Thoracic aorta (tissue), 2 donors: ENCODE results near the gene TNKS1BP1. TPM values are rescaled to one million over a fixed set of nuclear protein-coding genes. Genes with fewer than 3 reads are reported as not detected.

Source experiments
- ATAC-seq: fragments of 150-250 bp; one replicate; pipeline ENCODE4 v1.8.0; 2017; ENCODE audit warnings: low read depth; ENCODE audit not compliant: insufficient number of reproducible peaks, low FRiP score
- DNase-seq: peaks from one replicate; pipeline ENCODE4 v3.0.0-alpha.2; 2020; ENCODE audit warnings: low spot score
- H3K27ac ChIP-seq, 2 donors: fragments of 200-600 bp; sonication (generic); 1 replicate in 1 of 2; 2 replicates in 1 of 2; pipeline ENCODE4 v1.5.1; 2016; ENCODE audit warnings: mild to moderate bottlenecking in 2 of 2, moderate library complexity in 2 of 2
- H3K27me3 ChIP-seq: fragments of 200-600 bp; sonication (generic); replicated peaks from 2 replicates; pipeline ENCODE4 v1.6.0; 2016; ENCODE audit warnings: mild to moderate bottlenecking; ENCODE audit not compliant: insufficient read depth
- H3K36me3 ChIP-seq: fragments of 200-600 bp; sonication (generic); one replicate; pipeline ENCODE4 v1.5.1; 2016
- H3K4me1 ChIP-seq, 2 donors: fragments of 200-600 bp; sonication (generic); 1 replicate in 1 of 2; 2 replicates in 1 of 2; pipeline versions ENCODE4 v1.5.1 to v1.6.0; 2016; ENCODE audit warnings: low read depth in 2 of 2, mild to moderate bottlenecking in 1 of 2; ENCODE audit not compliant: control insufficient read depth in 1 of 2
- H3K4me3 ChIP-seq: fragments of 200-600 bp; sonication (generic); 2 replicates; pipeline ENCODE4 v1.5.1; 2016; ENCODE audit warnings: mild to moderate bottlenecking
- H3K9me3 ChIP-seq: fragments of 200-600 bp; sonication (generic); 2 replicates; pipeline ENCODE4 v1.5.1; 2016
- total RNA-seq, 2 donors: library from RNA; depleted of rRNA; stranded (reverse); fragments of >200 nt; gene quantifications; one replicate each; pipeline versions ENCODE4 v1.1.0 to v1.2.3, GENCODE V29; 2016
- TF ChIP-seq, protein P1 (sequence below): fragments of 200-600 bp; sonication (generic); IDR thresholded peaks from one replicate; pipeline ENCODE4 v1.5.1; 2019; ENCODE audit warnings: antibody characterized with exemption

The TNKS1BP1 gene
- total RNA-seq, 2 donors from 2014 or later: 105 to 153 TPM

DNA sequence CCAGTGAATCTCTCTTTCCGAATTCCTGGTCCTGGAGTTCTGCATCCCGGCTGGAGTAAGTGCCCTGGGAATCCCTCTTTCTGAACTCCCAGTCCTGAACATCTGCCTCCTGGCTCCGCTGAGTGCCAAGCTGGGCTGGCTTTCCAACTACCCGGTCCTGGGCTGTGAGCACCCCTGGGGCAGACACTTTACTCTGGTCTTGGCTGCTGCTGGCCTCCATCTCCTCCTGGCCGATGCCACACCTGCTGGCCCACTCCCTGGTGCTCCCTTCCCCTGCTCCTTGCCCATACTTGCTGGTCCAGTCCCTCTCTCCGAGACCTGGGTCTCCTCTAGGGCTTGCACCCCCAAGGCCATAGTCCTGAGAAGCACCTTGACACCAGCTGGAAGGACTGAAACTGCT is 14.7 kb downstream of the TNKS1BP1 start:
- Histone ChIP-seq H3K4me1 (peaks cover 35 to 67% of the 10 kb centered on the region in 2 donors), H3K27ac (peak overlapping the region; percentile 16 to 84), H3K36me3 (peaks cover 45% of the 10 kb centered on the region), H3K27me3 (no peaks in the 10 kb centered on the region), H3K9me3 (no peaks in the 10 kb centered on the region), H3K4me3 (peak overlapping the region; percentile 80)
- no peak for ATAC-seq
- TF ChIP-seq, protein P1, sequence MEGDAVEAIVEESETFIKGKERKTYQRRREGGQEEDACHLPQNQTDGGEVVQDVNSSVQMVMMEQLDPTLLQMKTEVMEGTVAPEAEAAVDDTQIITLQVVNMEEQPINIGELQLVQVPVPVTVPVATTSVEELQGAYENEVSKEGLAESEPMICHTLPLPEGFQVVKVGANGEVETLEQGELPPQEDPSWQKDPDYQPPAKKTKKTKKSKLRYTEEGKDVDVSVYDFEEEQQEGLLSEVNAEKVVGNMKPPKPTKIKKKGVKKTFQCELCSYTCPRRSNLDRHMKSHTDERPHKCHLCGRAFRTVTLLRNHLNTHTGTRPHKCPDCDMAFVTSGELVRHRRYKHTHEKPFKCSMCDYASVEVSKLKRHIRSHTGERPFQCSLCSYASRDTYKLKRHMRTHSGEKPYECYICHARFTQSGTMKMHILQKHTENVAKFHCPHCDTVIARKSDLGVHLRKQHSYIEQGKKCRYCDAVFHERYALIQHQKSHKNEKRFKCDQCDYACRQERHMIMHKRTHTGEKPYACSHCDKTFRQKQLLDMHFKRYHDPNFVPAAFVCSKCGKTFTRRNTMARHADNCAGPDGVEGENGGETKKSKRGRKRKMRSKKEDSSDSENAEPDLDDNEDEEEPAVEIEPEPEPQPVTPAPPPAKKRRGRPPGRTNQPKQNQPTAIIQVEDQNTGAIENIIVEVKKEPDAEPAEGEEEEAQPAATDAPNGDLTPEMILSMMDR: no peak
- DNase-seq: no peak

DNA sequence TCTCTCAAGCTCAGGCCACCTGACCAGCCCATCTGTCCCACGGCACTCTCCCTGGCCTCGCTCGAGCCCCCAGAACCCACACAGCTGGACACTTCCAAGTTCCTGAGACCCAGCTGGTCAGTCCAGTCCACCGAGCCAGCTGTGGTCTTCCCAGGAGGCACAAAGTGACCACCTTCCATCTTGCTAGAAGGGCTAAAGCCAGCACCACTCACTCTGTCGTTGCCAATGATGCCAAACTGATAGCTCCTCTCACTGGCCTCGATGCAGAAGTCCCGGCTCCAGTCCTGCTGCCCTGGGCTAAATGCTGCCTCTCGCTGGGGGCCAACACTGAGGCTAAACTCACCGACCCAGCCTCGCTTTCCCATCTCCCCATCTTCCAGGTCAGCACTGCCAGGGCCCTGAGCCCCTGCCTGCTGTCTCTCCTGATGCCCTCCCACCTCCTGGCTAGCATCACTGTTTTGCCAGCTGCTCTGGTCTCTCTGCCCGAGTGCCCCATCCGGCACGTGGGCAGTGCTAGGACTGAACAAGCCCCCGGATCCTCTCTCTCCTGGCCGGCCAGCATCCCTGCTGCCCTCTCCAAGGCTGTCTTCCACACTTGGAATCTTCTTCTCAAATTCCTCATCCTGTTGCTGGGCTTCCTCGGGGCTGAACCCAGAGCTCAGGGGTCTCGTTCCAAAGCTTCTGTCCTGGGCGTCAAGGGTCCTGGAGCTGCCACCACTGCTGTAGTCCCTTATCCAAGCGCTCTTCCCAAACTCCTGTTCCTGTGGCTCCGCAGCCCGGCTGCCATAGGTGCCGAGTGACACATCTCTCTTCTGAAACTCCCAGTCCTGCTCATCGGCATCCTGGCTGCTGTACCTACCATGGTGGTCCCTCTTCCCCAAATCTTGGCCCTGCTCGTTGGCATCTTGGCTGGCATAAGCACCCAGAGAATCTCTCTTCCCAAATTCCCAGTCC is 15.4 kb downstream of the TNKS1BP1 start:
- no peaks in the 10 kb centered on the region for H3K27me3 ChIP-seq
- ATAC-seq (no peak), DNase-seq (no peak)
- TF ChIP-seq, protein P1: no peak
- no peak overlapping the region for H3K4me3 ChIP-seq
- peaks cover 40% of the 10 kb centered on the region for H3K36me3 ChIP-seq
- H3K9me3 ChIP-seq: no peaks in the 10 kb centered on the region
- peaks cover 35 to 73% of the 10 kb centered on the region in 2 donors for H3K4me1 ChIP-seq
- H3K27ac ChIP-seq: peak overlapping the region; percentile 4 to 84

DNA sequence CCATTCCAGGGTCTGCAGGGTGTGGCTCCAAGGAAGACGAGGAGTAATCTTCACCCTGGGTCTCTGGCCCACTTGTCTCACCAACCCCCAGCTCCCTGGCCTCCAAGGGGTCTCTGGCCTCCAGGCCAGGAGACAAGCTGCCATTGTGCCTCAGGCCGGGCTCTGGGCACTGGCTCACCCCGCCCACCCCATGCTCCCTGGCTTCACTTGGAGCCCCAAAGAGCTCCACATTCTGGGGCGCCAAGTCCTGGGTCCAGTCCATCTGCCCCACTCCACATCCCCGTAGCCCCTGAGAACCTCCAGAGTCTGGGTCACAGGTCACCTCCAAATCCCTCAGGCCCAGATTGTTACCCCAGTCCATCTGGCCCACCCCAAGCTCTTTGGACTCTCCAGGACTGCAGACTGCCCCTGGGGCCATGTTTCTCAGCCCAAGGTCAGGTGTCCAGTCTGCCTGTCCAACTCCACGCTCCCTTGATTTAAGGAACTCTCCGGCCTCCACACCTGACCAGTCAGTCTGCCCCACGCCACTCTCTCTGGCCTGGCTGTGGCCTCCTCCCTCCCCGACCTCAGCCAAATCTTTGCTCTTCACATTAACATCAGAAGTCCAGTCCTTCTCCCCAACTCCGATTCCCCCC is 16.2 kb downstream of the TNKS1BP1 start:
- H3K27me3 ChIP-seq: no peaks in the 10 kb centered on the region
- no peak overlapping the region for H3K4me3 ChIP-seq
- TF ChIP-seq, protein P1: no peak
- H3K36me3 ChIP-seq: peaks cover 32% of the 10 kb centered on the region
- peaks cover 35 to 78% of the 10 kb centered on the region in 2 donors for H3K4me1 ChIP-seq
- ATAC-seq (no peak), DNase-seq (no peak)
- H3K27ac ChIP-seq: no peak overlapping the region
- H3K9me3 ChIP-seq: no peaks in the 10 kb centered on the region

DNA sequence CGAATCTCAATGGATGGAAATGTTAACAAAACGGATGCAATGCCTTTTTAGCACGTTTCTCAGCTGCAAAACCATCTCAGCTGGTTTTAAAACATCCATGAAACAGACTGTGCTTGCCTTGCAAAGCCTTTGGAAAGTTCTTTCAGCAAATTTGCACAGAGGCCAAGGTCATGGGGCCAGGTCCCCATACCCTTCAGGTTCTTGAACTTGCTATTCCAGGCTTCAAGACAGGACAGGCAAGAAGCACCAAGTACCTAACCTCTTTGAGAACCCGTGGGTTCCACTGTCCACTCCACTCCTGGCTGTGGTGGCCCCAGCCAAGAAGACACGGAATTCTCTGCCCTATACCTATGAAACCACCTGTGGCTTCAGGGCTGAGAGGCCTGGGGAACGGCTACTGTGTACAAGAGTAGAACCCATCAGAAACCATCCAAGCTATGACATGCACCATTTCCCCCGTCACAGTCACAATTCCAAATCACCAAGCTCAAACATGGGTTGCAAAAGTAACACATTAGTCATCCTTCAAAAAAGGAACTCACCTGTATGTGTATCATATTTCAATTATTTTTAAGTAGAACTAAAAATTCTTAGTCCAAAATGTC is 17.0 kb downstream of the TNKS1BP1 start:
- TF ChIP-seq, protein P1: no peak
- Histone ChIP-seq H3K36me3 (peaks cover 31% of the 10 kb centered on the region), H3K27ac (no peak overlapping the region), H3K4me1 (peaks cover 35 to 70% of the 10 kb centered on the region in 2 donors), H3K9me3 (no peaks in the 10 kb centered on the region), H3K27me3 (no peaks in the 10 kb centered on the region), H3K4me3 (no peak overlapping the region)
- ATAC-seq (no peak), DNase-seq (no peak)
